KBM-7 (cell line): Measurements from ENCODE around the gene RYR1.
A peak's percentile ranks its signal among the peaks of the same experiment; 100 is the strongest.
"Not testable (repeated sequence)": the region's sequence is repeated elsewhere in the genome, so short reads cannot be mapped to it uniquely, and the experiment has no call there.

Experiments used
- DNase-seq: peaks from one replicate; pipeline ENCODE4 v3.0.0-alpha.2; 2015
- in situ Hi-C: fragments of 300-500 bp; cut with MboI; formaldehyde crosslinking; loops from 2 replicates; pipeline ENCODE4 v1.14.3; 2020; ENCODE audit warnings: low sequenced_read_pairs, low pct_unique_long_range_greater_than_20kb, mixed read lengths

Gene RYR1

DNA sequence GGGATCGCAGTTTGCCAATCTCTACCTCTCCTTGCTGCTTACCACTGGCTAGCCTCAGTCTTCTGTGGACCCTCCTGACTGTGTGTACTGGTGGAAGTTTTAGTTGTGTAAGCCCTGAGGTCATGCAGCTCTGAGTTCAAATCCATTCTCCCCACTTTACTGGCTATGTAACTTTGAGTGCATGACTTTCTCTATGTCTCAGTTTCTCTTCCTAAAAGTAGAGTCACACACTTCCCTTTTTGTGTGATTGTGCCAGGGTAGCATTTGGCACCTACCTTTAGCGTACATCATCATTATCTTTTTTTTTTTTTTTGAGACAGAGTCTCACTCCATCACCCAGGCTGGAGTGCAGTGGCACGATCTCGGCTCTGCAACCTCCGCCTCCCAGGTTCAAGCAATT, 113.9 kb downstream of the RYR1 start:
- DNase-seq = no peak
- in situ Hi-C loops = no loop called here

DNA sequence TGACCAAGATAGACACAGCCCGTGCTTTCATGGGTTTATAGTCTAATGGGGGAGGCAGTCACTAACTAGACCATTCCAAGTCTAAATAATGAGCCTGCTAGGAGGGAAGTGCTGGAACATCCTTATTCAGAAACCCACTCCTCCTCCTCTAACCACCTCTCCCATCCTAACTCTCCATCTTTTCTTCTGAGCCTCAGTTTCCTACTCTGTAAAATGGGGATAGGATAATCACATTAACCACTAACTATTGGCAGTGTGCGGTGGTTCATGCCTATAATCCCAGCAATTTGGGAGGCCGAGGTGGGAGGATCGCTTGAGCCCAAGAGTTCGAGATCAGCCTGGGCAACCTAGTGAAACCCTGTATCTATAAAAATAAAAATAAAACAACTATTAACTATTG, 115.6 kb downstream of the RYR1 start:
- no peak for DNase-seq
- in situ Hi-C loops = no loop called here

DNA sequence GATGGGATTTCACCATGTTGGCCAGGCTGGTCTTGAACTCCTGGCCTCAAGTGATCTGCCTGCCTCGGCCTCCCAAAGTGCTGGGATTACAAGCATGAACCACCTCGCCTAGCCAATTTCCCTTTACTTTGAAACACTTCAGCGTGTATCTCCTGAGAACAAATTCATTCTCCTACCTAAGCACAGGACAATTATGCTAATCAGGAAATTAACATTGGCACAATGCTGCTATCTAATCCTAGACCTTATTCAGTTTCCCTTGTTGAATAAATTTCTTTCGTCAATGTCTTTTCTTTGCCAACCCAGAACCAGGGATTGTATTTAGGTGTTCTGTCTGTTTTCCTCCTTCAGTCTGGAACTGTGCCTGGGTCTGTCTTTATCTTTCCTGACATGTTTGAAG, 116.5 kb downstream of the RYR1 start:
- in situ Hi-C loops = no loop called here
- DNase-seq = no peak

DNA sequence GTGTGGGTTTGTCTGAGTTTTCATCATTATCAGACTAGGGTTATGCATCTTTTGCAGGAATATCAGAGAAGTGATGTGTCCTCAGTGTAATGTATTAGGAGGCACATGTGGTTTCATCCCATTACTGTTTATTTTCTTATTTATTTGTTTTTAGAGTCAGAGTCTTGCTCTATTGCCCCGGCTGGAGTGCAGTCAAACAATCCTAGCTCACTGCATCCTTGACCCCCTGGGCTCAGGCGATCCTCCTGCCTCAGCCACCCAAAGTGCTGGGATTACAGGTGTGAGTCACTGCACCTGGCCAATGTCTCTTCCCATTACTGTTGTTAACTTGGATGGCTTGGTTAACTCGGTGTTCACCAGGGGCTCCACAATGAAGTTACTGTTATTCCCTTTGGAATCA, 116.9 kb downstream of the RYR1 start:
- DNase-seq = no peak
- in situ Hi-C loops = no loop called here

DNA sequence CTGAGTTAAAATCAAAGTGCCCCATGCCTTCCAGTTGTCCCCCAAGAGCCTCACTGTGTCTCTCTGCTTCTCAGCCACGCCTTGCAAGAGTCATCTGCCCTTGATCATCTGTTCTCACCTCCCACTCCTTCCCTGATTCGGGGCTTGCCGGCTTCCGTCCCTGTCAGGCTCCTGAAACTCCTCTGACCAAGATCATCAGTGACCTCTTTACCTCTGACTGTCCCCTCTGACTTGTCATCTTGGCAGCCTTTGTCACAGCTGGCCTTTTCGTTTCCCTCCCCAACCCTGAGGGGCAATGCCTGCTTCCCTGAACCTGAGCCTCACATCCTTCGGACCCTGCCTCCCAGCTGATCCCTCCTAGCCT, 117.9 kb downstream of the RYR1 start:
- in situ Hi-C loops = no loop called here
- no peak for DNase-seq

DNA sequence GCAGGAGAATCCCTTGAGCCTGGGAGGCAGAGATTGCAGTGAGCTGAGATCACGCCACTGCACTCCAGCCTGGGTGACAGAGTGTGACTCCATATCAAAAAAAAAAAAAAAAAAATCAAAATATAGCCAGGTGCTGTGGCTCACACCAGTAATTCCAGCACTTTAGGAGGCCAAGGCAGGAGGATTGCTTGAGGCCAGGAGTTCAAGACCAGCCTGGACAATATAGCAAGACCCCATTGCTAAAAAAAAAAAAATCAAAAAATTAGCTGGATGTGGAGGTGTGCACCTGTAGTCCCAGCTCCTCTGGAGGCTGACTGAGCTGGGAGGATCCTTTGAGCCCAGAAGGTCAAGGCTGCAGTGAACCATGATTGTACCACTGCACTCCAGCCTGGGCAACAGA, 119.7 kb downstream of the RYR1 start:
- DNase-seq, in situ Hi-C loops: not testable (repeated sequence)

DNA sequence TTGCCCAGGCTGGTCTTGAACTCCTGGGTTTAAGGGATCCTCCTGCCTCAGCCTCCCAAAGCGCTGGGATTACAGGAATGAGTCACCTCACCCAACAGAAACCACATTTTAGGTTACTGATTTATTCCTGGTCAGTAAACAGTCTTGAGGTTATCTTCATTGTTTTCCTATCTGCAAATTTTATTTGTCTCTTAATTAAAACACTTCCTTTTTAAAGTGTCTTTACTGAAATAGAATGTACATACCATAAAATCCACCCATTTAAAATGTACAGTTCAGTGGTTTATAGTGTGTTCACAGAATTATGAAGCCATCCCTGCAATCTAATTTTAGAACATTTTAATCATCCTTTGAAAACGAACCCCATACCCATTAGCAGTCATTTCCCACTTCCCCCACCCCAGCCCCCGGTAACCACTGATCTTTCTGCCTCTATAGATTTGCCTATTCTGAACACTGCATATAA, 121.2 kb downstream of the RYR1 start:
- DNase-seq = no peak
- in situ Hi-C loops = no loop called here

DNA sequence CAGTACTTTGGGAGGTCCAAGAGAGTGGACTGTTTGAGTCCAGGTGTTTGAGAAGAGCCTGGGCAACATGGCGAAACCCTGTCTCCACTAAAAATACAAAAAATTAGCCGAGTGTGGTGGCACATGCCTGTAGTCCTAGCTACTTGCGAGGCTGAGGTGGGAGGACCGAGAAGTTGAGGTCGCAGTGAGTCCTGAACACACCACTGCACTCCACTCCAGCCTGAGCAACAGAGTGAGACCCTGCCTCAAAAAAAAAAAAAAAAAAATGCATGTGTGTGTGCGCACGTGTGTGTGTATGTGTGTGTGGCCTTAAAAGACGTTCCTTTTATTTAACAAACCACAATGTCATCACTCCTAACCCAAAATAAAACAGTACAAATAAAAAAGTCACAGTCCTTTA, 121.7 kb downstream of the RYR1 start:
- in situ Hi-C loops = no loop called here
- DNase-seq = no peak

DNA sequence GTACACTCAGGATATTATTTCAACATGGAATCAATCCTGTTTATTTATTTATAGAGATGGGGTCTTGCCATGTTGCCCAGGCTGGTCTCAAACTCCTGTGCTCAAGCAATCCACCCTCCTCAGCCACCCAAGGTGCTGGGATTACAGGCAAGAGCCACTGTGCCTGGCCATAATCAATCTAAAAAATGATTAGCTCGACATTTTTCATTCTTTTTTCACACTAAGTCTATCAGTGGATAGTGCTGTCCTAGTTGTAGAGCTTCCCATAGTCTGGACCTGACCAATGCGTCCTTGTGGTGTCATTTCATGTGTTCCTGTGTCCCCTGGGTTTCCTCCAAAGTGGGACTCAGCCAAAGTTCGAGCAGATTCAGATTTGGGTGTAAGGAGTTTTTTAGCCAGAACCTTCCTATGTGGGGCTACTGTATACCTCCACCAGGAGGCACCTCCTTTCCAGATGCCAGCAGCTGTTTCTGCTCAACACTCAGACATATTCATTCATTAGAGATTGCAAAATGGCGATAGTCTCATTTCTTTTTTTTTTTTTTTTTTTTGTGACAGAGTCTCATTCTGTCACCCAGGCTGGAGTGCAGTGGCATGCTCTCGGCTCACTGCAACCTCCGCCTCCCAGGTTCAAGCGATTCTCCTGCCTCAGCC, 123.2 kb downstream of the RYR1 start:
- in situ Hi-C loops = no loop called here
- peak; percentile 38 for DNase-seq

DNA sequence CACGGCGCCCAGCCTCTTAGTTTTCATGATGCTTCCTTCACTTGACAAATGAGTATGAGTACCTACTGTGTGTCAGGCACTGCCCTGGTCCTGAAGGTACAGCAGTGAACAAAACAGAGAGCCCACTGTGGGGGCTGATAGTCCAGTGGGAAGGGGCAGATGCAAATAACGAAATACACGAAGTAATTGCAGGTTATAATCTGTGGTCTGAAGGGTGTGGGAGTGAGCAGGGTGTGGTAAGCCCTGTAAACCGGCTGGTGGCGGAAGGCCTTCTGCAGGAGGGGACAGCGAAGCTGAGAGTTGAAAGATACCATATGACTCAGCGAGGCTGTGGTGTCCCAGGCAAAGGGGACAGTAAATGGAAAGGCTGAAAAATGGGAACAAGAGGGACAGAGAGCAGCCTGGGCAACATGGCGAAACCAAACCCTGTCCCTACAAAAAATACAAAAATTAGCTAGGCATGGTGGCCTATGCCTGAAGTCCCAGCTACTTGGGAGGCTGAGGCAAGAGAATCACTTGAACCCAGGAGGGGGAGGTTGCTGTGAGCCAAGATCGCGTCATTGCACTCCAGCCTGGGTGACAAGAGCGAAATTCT, 123.8 kb downstream of the RYR1 start:
- peak; percentile 82 for DNase-seq
- in situ Hi-C loops = no loop called here

DNA sequence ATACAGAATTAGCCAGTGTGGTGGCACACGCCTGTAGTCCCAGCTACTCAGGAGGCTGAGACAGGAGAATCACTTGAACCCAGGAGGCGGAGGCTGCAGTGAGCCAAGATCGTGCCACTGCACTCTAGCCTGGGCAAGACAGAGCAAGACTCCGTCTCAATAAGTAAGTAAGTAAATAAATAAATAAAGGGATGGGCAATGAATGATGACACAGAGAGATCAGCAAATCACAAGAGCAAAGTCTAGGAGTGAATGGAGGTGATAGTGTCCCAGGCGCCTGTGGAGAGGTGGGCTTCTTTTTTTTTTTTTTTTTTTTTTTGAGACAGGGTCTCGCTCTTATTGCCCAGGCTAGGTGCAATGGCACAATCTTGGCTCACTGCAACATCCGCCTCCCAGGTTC, 125.4 kb downstream of the RYR1 start:
- in situ Hi-C loops, DNase-seq: not testable (repeated sequence)

DNA sequence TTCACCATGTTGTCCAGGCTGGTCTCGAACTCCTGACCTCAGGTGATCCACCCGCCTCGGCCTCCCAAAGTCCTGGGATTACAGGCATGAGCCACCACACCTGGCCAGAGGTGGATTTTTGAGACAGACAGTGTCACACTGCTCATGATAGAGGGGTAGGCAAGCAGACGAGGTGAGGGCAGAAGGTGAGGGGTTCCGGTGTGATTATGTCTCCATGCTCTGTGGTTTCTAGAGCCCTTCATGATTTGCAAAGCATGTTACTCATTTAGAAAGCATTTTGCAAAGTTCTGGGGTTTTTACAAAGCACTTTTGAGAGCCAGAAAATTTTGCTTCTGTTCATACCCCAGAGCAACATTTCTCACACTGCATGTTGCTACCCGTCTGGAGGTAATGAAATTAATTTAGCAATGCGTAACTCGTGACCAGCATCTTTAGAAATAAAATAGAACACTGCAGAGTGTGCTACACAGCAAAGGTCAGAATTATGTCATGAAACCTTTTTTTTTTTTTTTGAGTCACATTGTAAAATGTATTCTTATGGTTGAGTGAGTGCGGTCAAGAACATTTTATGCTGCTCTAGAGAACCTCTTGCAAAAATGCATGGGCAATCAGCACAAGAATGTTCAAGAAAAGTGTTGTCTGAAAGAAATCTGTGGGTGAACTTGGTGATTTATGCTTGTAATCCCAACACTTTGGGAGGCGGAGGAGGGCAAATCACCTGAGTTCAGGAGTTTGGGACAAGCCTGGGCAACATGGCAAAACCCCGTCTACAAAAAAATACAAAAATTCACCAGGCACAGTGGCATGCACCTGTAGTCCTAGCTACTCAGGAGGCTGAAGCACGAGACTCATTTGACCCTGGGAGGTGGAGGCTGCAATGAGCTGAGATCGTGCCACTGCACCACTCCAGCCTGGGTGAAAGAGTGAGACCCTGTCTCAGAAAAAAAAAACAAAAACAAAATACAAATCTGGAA, 126.2 kb downstream of the RYR1 start:
- in situ Hi-C loops = no loop called here
- no peak for DNase-seq

DNA sequence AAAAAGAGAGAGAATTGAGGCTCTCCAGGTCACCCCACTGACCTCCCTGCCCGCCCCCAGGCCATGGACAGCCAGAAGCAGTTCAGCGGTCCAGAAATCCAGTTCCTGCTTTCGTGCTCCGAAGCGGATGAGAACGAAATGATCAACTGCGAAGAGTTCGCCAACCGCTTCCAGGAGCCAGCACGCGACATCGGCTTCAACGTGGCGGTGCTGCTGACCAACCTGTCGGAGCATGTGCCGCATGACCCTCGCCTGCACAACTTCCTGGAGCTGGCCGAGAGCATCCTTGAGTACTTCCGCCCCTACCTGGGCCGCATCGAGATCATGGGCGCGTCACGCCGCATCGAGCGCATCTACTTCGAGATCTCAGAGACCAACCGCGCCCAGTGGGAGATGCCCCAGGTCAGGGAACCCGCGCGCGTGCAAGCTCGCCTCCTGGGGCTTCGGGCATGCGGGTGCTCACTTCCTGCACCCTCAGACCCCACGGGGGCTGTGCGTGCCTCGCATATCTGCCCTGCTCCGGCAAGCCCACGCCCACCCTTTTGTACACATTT, 127.6 kb downstream of the RYR1 start:
- in situ Hi-C loops = no loop called here
- DNase-seq = no peak

DNA sequence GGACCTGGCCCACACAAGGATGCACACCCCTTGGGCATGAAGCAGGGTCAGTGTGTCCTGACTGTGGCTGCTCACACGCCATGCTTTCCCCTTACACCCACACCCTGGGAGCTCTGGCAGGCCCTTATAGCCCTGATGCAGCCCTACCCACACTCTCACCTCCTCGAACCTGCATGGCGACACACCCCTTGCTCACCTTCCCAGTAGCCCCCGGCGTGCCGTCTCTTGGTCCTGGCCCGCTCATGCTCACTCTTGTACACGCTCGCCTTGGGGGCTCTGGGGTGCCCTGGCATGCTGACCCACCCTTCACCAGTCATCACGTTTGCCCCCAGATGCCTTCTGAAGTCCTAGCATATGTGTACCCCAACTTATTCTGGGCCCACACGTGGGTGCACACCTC, 128.2 kb downstream of the RYR1 start:
- no peak for DNase-seq
- in situ Hi-C loops = no loop called here

DNA sequence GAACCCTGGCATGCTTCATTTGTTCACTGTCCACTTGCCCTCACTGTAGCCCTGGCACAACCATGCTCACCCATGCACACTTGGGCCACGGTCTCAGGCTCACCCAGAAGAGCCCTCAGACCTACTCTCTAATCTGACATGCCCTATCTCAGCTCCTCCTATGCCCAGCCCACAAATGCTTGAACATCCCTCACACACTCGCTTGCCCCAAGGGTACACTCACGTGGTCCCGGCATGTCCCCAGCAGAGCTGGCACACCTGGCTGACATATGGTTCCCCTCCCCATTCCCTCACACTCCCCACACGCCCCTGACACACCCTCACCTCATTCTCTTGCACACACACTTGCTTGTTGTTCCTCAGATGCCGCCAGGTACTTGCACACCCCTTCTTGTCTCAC, 128.6 kb downstream of the RYR1 start:
- in situ Hi-C loops = no loop called here

DNA sequence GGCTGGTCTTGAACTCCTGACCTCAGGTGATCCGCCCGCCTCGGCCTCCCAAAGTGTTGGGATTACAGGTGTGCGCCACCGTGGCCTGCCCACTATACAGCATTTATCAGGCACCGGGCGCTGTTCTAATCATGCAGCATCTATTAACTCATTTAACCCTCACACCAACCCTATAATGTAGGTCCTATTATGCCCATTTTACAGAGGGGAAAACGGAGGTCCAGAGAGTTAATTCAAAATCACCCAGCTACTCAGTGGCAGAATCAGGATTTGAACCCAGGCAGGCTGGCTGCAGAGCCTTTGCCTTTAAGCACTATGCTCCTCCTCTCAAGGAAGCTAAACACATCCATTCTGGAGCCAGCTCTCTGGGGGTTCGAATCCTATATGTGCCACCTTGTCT, 130.0 kb downstream of the RYR1 start:
- in situ Hi-C loops = no loop called here
- DNase-seq = no peak

More for the DNA sequence above, 128.6 kb downstream of the RYR1 start:
- no peak for DNase-seq

DNA sequence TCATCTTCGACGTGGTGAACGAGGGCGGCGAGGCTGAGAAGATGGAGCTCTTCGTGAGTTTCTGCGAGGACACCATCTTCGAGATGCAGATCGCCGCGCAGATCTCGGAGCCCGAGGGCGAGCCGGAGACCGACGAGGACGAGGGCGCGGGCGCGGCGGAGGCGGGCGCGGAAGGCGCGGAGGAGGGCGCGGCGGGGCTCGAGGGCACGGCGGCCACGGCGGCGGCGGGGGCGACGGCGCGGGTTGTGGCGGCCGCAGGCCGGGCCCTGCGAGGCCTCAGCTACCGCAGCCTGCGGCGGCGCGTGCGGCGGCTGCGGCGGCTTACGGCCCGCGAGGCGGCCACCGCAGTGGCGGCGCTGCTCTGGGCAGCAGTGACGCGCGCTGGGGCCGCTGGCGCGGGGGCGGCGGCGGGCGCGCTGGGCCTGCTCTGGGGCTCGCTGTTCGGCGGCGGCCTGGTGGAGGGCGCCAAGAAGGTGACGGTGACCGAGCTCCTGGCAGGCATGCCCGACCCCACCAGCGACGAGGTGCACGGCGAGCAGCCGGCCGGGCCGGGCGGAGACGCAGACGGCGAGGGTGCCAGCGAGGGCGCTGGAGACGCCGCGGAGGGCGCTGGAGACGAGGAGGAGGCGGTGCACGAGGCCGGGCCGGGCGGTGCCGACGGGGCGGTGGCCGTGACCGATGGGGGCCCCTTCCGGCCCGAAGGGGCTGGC, 131.6 kb downstream of the RYR1 start:
- in situ Hi-C loops = no loop called here
- DNase-seq = no peak

DNA sequence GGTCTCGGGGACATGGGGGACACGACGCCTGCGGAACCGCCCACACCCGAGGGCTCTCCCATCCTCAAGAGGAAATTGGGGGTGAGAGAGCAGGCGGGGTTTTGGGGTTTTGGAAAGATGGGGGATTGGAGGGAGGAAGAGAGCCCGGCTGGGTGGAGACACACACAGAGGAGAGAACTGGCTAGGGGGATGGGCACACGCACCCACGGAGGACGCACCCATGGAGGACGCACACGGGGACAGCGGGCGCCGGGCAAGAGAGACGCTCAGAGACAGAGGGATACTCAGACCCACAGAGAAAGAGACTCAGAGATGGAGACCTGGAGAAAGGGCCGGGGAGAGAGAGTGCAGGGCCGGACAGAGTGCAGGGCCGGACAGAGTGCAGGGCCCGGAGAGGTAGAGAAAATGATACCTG, 132.2 kb downstream of the RYR1 start:
- DNase-seq = no peak
- in situ Hi-C loops = no loop called here

DNA sequence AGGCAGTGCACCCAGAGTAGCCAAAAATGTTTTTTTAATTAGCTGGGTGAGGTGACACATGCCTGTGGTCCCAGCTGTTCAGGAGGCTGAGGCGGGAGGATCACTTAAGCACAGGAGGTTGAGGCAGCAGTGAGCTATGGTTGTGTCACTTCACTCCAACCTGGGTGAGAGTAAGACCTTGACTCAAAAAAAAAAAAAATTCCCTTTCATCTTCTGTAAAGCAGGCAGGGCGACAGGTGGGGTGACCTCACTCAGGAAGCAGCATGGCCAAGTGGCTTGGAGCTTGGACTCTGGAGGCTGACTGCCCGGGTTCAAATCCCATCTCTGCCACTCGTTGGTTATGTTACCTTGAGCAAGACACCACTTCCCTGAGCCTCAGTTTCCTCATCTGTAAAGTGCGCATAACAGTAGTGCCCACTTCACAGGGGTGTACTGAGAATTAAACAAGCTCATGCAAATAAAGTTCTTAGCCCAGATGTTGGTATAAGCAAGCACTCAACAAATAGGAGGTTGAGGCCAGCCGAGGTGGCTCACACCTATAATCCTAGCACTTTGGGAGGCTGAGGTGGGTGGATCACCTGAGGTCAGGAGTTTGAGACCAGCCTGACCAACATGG, 136.0 kb downstream of the RYR1 start:
- in situ Hi-C loops = no loop called here
- no peak for DNase-seq
